GM13976 (cell line): ENCODE results near the gene FAM13C.

Experiments used
- DNase-seq: peaks from one replicate; pipeline ENCODE4 v3.0.0; 2012; ENCODE audit warnings: low spot score
- CTCF ChIP-seq: IDR thresholded peaks from 2 replicates; pipeline ENCODE4 v1.5.1; 2012; ENCODE audit warnings: borderline replicate concordance, mild to moderate bottlenecking; ENCODE audit not compliant: insufficient read depth; ENCODE audit errors: extremely low read depth, missing control alignments, control extremely low read depth
- in situ Hi-C: fragments of 300-500 bp; cut with MboI; formaldehyde crosslinking; loops from one replicate; pipeline ENCODE4 v1.12.0; 2022; ENCODE audit warnings: low sequenced_read_pairs, mixed read lengths, inconsistent platforms; ENCODE audit not compliant: unreplicated experiment

FAM13C gene

GRCh38 chr10:59381687-59382086 is 19.3 kb upstream of the FAM13C start:
- DNase-seq: no peak
- no peak for TF ChIP-seq CTCF
- in situ Hi-C loops: no loop called here

- DNase-seq: no peak
- no peak for TF ChIP-seq CTCF
- in situ Hi-C loops: no loop called here
Observed at GRCh38 chr10:59376846-59377245, 14.5 kb upstream of the FAM13C start.

GRCh38 chr10:59375990-59376389 is 13.6 kb upstream of the FAM13C start:
- no peak for TF ChIP-seq CTCF
- no peak for DNase-seq
- in situ Hi-C loops: no loop called here

GRCh38 chr10:59374916-59375315 is 12.6 kb upstream of the FAM13C start:
- in situ Hi-C loops: no loop called here
- DNase-seq: no peak
- no peak for TF ChIP-seq CTCF

GRCh38 chr10:59373071-59373470 is 10.7 kb upstream of the FAM13C start:
- no peak for DNase-seq
- in situ Hi-C loops: no loop called here
- no peak for TF ChIP-seq CTCF

- no peak for DNase-seq
- in situ Hi-C loops: no loop called here
- TF ChIP-seq CTCF: no peak
Observed at GRCh38 chr10:59372543-59372942, 10.2 kb upstream of the FAM13C start.

- in situ Hi-C loops: no loop called here
- DNase-seq: no peak
- TF ChIP-seq CTCF: no peak
Observed at GRCh38 chr10:59366290-59366689, 3.9 kb upstream of the FAM13C start.
